SU-DHL-6 (cell line): ENCODE results near the gene NACC2.

Experiments
- H2AFZ ChIP-seq: fragments of 200-600 bp; sonication (generic); 2 replicates; pipeline ENCODE4 v1.6.1; 2014; ENCODE audit warnings: low read depth, mild to moderate bottlenecking, moderate library complexity, mixed read lengths, antibody characterized with exemption, low read length; ENCODE audit not compliant: severe bottlenecking
- H3F3A ChIP-seq: fragments of 200-600 bp; shearing (Covaris generic); 2 replicates; pipeline ENCODE4 v1.6.0; 2016; ENCODE audit warnings: antibody characterized with exemption, mild to moderate bottlenecking; ENCODE audit not compliant: insufficient read depth
- H3K27ac ChIP-seq: fragments of 200-600 bp; sonication (generic); 2 replicates; pipeline ENCODE4 v1.5.1; 2016; ENCODE audit warnings: low read depth, mild to moderate bottlenecking, low read length, moderate library complexity, mixed read lengths
- H3K27me3 ChIP-seq: fragments of 200-600 bp; sonication (generic), shearing (Covaris generic); 2 replicates; pipeline ENCODE4 v1.6.0; 2014; ENCODE audit warnings: mild to moderate bottlenecking, low read length
- H3K36me3 ChIP-seq: fragments of 200-600 bp; sonication (generic); 2 replicates; pipeline ENCODE4 v1.6.1; 2014; ENCODE audit warnings: mild to moderate bottlenecking, low read length, mixed read lengths
- H3K4me2 ChIP-seq: fragments of 300-600, 200-600 bp; shearing (Covaris generic), sonication (generic); 2 replicates; pipeline ENCODE4 v1.6.0; 2014; ENCODE audit warnings: low read length, low read depth, mild to moderate bottlenecking; ENCODE audit not compliant: poor library complexity, severe bottlenecking
- H3K4me3 ChIP-seq: fragments of 200-600 bp; sonication (generic); 2 replicates; pipeline ENCODE4 v1.5.1; 2014; ENCODE audit warnings: antibody characterized with exemption, low read length, mild to moderate bottlenecking, mixed read lengths; ENCODE audit not compliant: insufficient read depth, poor library complexity, severe bottlenecking
- H3K79me2 ChIP-seq: fragments of 200-600 bp; sonication (generic); 2 replicates; pipeline ENCODE4 v1.6.1; 2014; ENCODE audit warnings: mild to moderate bottlenecking, low read length, moderate library complexity; ENCODE audit not compliant: insufficient read depth
- H3K9ac ChIP-seq: fragments of 200-600 bp; sonication (generic); 2 replicates; pipeline ENCODE4 v1.7.0; 2014; ENCODE audit warnings: mild to moderate bottlenecking, low read length
- H3K9me2 ChIP-seq: fragments of 200-600 bp; sonication (generic); replicated peaks from 2 replicates; pipeline ENCODE4 v1.6.1; 2014; ENCODE audit warnings: low read length; ENCODE audit not compliant: insufficient read depth
- H3K9me3 ChIP-seq: fragments of 200-600 bp; sonication (generic); 2 replicates; pipeline ENCODE4 v1.6.1; 2014; ENCODE audit warnings: low read length, mixed read lengths; ENCODE audit not compliant: insufficient read depth
- H4K20me1 ChIP-seq: fragments of 200-600 bp; sonication (generic); 2 replicates; pipeline ENCODE4 v1.6.1; 2014; ENCODE audit warnings: low read depth, mild to moderate bottlenecking, antibody characterized with exemption, low read length, moderate library complexity, mixed read lengths
- CTCF ChIP-seq: fragments of 200-600 bp; sonication (generic); IDR thresholded peaks from one replicate; pipeline ENCODE4 v1.5.1; 2017; ENCODE audit warnings: antibody characterized with exemption, mild to moderate bottlenecking, low read length, moderate library complexity; ENCODE audit not compliant: insufficient read depth, poor library complexity, severe bottlenecking
- EZH2phosphoT487 ChIP-seq: fragments of 200-600 bp; sonication (generic), shearing (Covaris generic); conservative IDR thresholded peaks from 2 replicates; pipeline ENCODE4 v1.6.1; 2018; ENCODE audit warnings: mild to moderate bottlenecking, antibody characterized with exemption, low read length, moderate library complexity, mixed read lengths

NACC2 gene

DNA sequence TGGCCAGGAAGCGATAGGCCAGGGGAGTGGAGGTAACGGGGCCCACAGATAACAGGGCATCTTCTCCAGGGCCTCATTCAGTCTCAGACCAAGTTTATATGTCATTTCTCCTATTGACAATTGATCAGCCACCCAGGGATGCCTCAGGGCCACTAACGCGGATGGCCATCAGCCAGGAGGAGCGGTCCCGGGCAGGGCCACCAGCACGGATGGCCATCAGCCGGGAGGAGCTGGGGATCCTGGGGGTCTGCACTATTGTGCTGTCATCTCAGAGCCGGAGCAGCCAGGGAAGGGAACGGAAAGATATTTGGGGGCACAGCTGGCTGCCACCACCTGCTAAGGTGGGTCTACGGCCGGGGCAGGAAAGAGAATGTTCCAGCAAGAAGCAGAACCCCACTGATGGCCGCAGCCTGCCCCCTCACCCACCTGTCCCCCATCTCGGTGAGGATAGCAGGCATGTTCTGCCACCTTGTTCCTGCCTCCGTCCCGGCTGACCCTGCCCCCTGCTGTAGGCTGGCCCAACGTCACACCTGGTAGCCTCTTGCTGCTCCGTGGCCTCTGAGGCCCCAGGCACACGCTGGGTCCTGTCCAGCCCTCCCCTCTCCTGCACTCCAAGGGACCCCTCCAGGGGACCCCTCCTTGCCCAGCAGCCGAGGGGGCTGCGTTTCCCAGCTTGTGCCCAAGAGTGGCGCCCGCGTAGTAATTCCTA, 112.4 kb downstream of the NACC2 start:
- H3K9me2 ChIP-seq, result no peaks in the 10 kb centered on the region
- H3K27ac ChIP-seq, result no peak overlapping the region

DNA sequence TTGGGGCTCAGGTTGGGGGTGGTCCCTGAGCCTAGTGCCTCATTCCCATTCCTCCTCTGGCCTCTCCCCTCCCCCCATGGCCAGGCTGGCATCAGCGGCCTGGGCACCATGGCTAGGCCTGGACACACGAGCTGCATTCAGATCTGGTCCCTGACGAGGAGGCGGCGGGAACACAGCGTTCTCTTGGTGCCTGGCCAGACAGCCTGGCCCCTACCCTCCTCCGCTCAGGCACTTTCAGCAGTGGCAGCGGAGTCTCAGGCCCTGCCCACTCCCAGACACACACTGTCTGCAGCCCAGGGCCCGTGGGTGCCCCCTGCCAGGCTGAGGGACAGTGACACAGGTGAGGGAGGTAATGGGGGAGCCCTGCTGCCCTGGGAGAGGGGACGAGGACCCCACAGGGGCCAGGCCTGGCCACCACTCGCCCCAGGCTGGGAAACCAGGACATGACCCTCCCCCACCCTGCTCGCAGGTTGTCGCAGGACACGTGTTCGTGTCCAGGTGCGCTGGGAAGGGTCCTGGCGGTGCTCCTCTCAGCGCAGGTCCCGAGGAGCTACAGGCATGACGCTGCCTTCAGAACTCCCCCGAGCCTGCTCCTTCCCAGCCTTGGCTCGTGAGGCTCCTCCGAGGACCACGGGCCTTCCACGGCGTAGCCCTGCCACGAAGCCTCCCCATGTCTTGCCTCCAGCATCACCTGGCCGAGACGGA, 114.0 kb downstream of the NACC2 start:
- TF ChIP-seq CTCF, result no peak
- no peaks in the 10 kb centered on the region for H3K79me2 ChIP-seq
- no peak overlapping the region for H2AFZ ChIP-seq
- H3K27me3 ChIP-seq, result no peaks in the 10 kb centered on the region
- no peak overlapping the region for H3K4me3 ChIP-seq
- H3K27ac ChIP-seq, result no peak overlapping the region
- H3K9ac ChIP-seq, result no peak overlapping the region
- H3K36me3 ChIP-seq, result no peaks in the 10 kb centered on the region
- H4K20me1 ChIP-seq, result no peaks in the 10 kb centered on the region
- no peaks in the 10 kb centered on the region for H3K9me3 ChIP-seq
- H3F3A ChIP-seq, result no peaks in the 10 kb centered on the region
- H3K4me2 ChIP-seq, result no peak overlapping the region
- no peaks in the 10 kb centered on the region for H3K9me2 ChIP-seq

More for the DNA sequence above, 112.4 kb downstream of the NACC2 start:
- Histone ChIP-seq H3K9me3 (no peaks in the 10 kb centered on the region), H3K4me3 (no peak overlapping the region), H2AFZ (no peak overlapping the region), H4K20me1 (no peaks in the 10 kb centered on the region), H3K27me3 (no peaks in the 10 kb centered on the region), H3K4me2 (no peak overlapping the region), H3F3A (no peaks in the 10 kb centered on the region), H3K9ac (no peak overlapping the region), H3K36me3 (no peaks in the 10 kb centered on the region), H3K79me2 (no peaks in the 10 kb centered on the region)
- TF ChIP-seq EZH2phosphoT487 (no peak), CTCF (no peak)

- H3K79me2 ChIP-seq, result no peaks in the 10 kb centered on the region
- H3K36me3 ChIP-seq, result no peaks in the 10 kb centered on the region
- TF ChIP-seq CTCF (no peak), EZH2phosphoT487 (no peak)
- H3K9me3 ChIP-seq, result no peaks in the 10 kb centered on the region
- H3K27ac ChIP-seq, result no peak overlapping the region
- H3F3A ChIP-seq, result no peaks in the 10 kb centered on the region
- H3K4me3 ChIP-seq, result no peak overlapping the region
- H3K9ac ChIP-seq, result no peak overlapping the region
- no peaks in the 10 kb centered on the region for H4K20me1 ChIP-seq
- no peak overlapping the region for H3K4me2 ChIP-seq
- no peaks in the 10 kb centered on the region for H3K27me3 ChIP-seq
- H2AFZ ChIP-seq, result no peak overlapping the region
- no peaks in the 10 kb centered on the region for H3K9me2 ChIP-seq
Observed at GRCh38 chr9:135979547-135980166, 115.4 kb downstream of the NACC2 start.
